Measurements from ENCODE around the gene NT5DC1. TPM values are rescaled to one million over a fixed set of nuclear protein-coding genes. Genes with fewer than 3 reads are reported as not detected.

NT5DC1 gene
- polyA plus RNA-seq, 1 donor from 2014 or later: 1.3 TPM

GRCh38 chr6:116298973-116299372, 198.3 kb downstream of the NT5DC1 start:
- Histone ChIP-seq H3K9me2 (ENCODE audit: insufficient read depth, low read length) (no peaks in the 10 kb centered on the region), H3K9me3 (ENCODE audit: low read length) (no peaks in the 10 kb centered on the region), H2AFZ (ENCODE audit: low read depth, low read length) (no peak overlapping the region), H3F3A (ENCODE audit: insufficient read depth, low read length, poor library complexity, severe bottlenecking) (no peaks in the 10 kb centered on the region), H3K4me2 (ENCODE audit: low read length) (no peak overlapping the region), H3K4me3 (ENCODE audit: low read length) (no peak overlapping the region), H3K79me2 (replicated peaks; ENCODE audit: insufficient read depth, low read length) (no peaks in the 10 kb centered on the region), H3K27ac (ENCODE audit: low read length) (no peak overlapping the region), H3K36me3 (ENCODE audit: insufficient read depth, low read length) (no peaks in the 10 kb centered on the region), H3K27me3 (ENCODE audit: insufficient read depth, low read depth, low read length) (no peaks in the 10 kb centered on the region), H3K9ac (ENCODE audit: low read length) (no peak overlapping the region), H4K20me1 (ENCODE audit: insufficient read depth) (no peaks in the 10 kb centered on the region)
- TF ChIP-seq MXI1 (conservative IDR thresholded peaks at IDR 0.05; ENCODE audit: poor library complexity, severe bottlenecking) (no peak), POLR2AphosphoS5 (IDR thresholded peaks at IDR 0.05) (no peak), REST (IDR thresholded peaks at IDR 0.05; ENCODE audit: borderline replicate concordance) (no peak), EZH2 (IDR thresholded peaks at IDR 0.05; ENCODE audit: borderline replicate concordance, insufficient read depth, low read length, poor library complexity, severe bottlenecking) (no peak), RAD21 (conservative IDR thresholded peaks at IDR 0.05) (no peak), SMC3 (conservative IDR thresholded peaks at IDR 0.05; ENCODE audit: poor library complexity) (no peak)

Other genes with a start within 250 kb of the NT5DC1 start
- not detected in 2 replicates for gene FRK, start 40.0 kb upstream of the NT5DC1 start, polyA plus RNA-seq
- not detected in 2 replicates for gene COL10A1, start 25.3 kb downstream of the NT5DC1 start, polyA plus RNA-seq
- gene TSPYL4, start 153.2 kb downstream of the NT5DC1 start, polyA plus RNA-seq: 97.2 and 99.8 TPM in 2 replicates
- gene TSPYL1, start 179.1 kb downstream of the NT5DC1 start, polyA plus RNA-seq: 79.3 and 84.8 TPM in 2 replicates